HepG2 (cell line): Measurements from ENCODE around the gene LONP1. TPM values are rescaled to one million over a fixed set of nuclear protein-coding genes. Genes with fewer than 3 reads are reported as not detected.

Experiments used
- AGO1 ChIP-seq: fragments of 200-400 bp; formaldehyde crosslinking; IDR thresholded peaks from 2 replicates; pipeline ENCODE4 v1.6.1; 2017; ENCODE audit warnings: mild to moderate bottlenecking, low read depth, low read length, moderate library complexity; ENCODE audit not compliant: poor library complexity, severe bottlenecking
- ARNT2 ChIP-seq: sonication (generic); formaldehyde crosslinking; IDR thresholded peaks from 2 replicates; pipeline ENCODE4 v1.8.0; 2022; ENCODE audit warnings: mild to moderate bottlenecking, low read depth, missing genetic modification reagents, moderate library complexity
- FOXA3 ChIP-seq: IDR thresholded peaks from 2 replicates; pipeline ENCODE4 v1.6.1; 2016; ENCODE audit warnings: missing genetic modification reagents, missing compliant biosample characterization
- FOXJ3 ChIP-seq: sonication (generic); formaldehyde crosslinking; IDR thresholded peaks from 2 replicates; pipeline ENCODE4 v1.4.0; 2020; ENCODE audit warnings: missing genetic modification reagents, mild to moderate bottlenecking, borderline replicate concordance
- HNF4G ChIP-seq, 2 experiments: sonication (generic) in 1 of 2; formaldehyde crosslinking in 1 of 2; IDR thresholded peaks; 2 replicates each; pipeline versions ENCODE4 v1.4.0 to v1.6.1; 2011 to 2020; ENCODE audit warnings: borderline replicate concordance in 2 of 2, low read depth in 2 of 2, mild to moderate bottlenecking in 2 of 2, low read length in 1 of 2, missing genetic modification reagents in 1 of 2, moderate library complexity in 1 of 2
- HNRNPUL1 ChIP-seq: fragments of 200-400 bp; formaldehyde crosslinking; IDR thresholded peaks from 2 replicates; pipeline ENCODE4 v1.6.1; 2017; ENCODE audit warnings: low read depth, mild to moderate bottlenecking, low read length, moderate library complexity
- KLF6 ChIP-seq: IDR thresholded peaks from 2 replicates; pipeline ENCODE4 v1.8.0; 2016; ENCODE audit warnings: missing biosample characterization, missing genetic modification reagents
- MEIS1 ChIP-seq: sonication (generic); formaldehyde crosslinking; IDR thresholded peaks from 2 replicates; pipeline ENCODE4 v1.9.0; 2021; ENCODE audit warnings: mild to moderate bottlenecking, missing genetic modification reagents, moderate library complexity, borderline replicate concordance
- NAIF1 ChIP-seq: sonication (generic); formaldehyde crosslinking; IDR thresholded peaks from 2 replicates; pipeline ENCODE4 v1.5.0; 2020; ENCODE audit warnings: mild to moderate bottlenecking, missing genetic modification reagents, borderline replicate concordance
- NFE2L2 ChIP-seq: fragments of 150-350 bp; IDR thresholded peaks from 2 replicates; pipeline ENCODE4 v1.6.1; 2014; ENCODE audit warnings: low read length
- POLR2A ChIP-seq, 2 experiments: IDR thresholded peaks; 2 replicates each; pipeline ENCODE4 v1.6.1; 2011; ENCODE audit warnings: low read depth in 2 of 2, low read length in 2 of 2, mild to moderate bottlenecking in 1 of 2, moderate library complexity in 1 of 2; ENCODE audit not compliant: insufficient read depth in 1 of 2
- POLR2G ChIP-seq: fragments of 200-400 bp; formaldehyde crosslinking; IDR thresholded peaks from 2 replicates; pipeline ENCODE4 v1.6.1; 2018; ENCODE audit warnings: mild to moderate bottlenecking, low read depth, low read length, moderate library complexity
- SKI ChIP-seq: fragments of 450-650 bp; IDR thresholded peaks from one replicate; pipeline ENCODE4 v1.6.1; 2018; ENCODE audit warnings: mild to moderate bottlenecking; ENCODE audit not compliant: partially characterized antibody
- THAP11 ChIP-seq: IDR thresholded peaks from 2 replicates; pipeline ENCODE4 v1.6.1; 2016; ENCODE audit warnings: missing biosample characterization, missing genetic modification reagents
- ZFP36 ChIP-seq: fragments of 150-350 bp; IDR thresholded peaks from 2 replicates; pipeline ENCODE4 v1.6.1; 2018; ENCODE audit warnings: borderline replicate concordance, low read length, low read depth; ENCODE audit not compliant: partially characterized antibody
- ZFP41 ChIP-seq: sonication (generic); formaldehyde crosslinking; IDR thresholded peaks from 2 replicates; pipeline ENCODE4 v1.4.0; 2020; ENCODE audit warnings: mild to moderate bottlenecking, missing genetic modification reagents, borderline replicate concordance
- ZFY ChIP-seq: sonication (generic); formaldehyde crosslinking; IDR thresholded peaks from 2 replicates; pipeline ENCODE4 v1.4.0; 2020; ENCODE audit warnings: missing genetic modification reagents
- ZNF17 ChIP-seq: sonication (generic); formaldehyde crosslinking; IDR thresholded peaks from 2 replicates; pipeline ENCODE4 v1.5.0; 2020; ENCODE audit warnings: mild to moderate bottlenecking, missing genetic modification reagents
- ZNF232 ChIP-seq: sonication (generic); formaldehyde crosslinking; IDR thresholded peaks from 2 replicates; pipeline ENCODE4 v1.4.0; 2020; ENCODE audit warnings: missing genetic modification reagents, borderline replicate concordance
- ZNF235 ChIP-seq: sonication (generic); formaldehyde crosslinking; IDR thresholded peaks from 2 replicates; pipeline ENCODE4 v1.8.1; 2023; ENCODE audit warnings: mild to moderate bottlenecking, missing genetic modification reagents, borderline replicate concordance
- ZNF564 ChIP-seq: sonication (generic); formaldehyde crosslinking; IDR thresholded peaks from 2 replicates; pipeline ENCODE4 v1.8.1; 2023; ENCODE audit warnings: mild to moderate bottlenecking, missing genetic modification reagents
- ZNF616 ChIP-seq: sonication (generic); formaldehyde crosslinking; IDR thresholded peaks from 2 replicates; pipeline ENCODE4 v1.5.0; 2020; ENCODE audit warnings: low read depth, mild to moderate bottlenecking, missing genetic modification reagents
- ZNF619 ChIP-seq: sonication (generic); formaldehyde crosslinking; IDR thresholded peaks from 2 replicates; pipeline ENCODE4 v1.4.0; 2020; ENCODE audit warnings: mild to moderate bottlenecking, missing genetic modification reagents
- ZNF761 ChIP-seq: sonication (generic); formaldehyde crosslinking; conservative IDR thresholded peaks from 2 replicates; pipeline ENCODE4 v1.4.0; 2020; ENCODE audit warnings: mild to moderate bottlenecking, missing genetic modification reagents
- ZSCAN31 ChIP-seq: sonication (generic); formaldehyde crosslinking; IDR thresholded peaks from 2 replicates; pipeline ENCODE4 v1.5.0; 2020; ENCODE audit warnings: low read depth, mild to moderate bottlenecking, missing genetic modification reagents
- polyA plus RNA-seq, 8 experiments: library from polyadenylated mRNA; depleted of rRNA in 3 of 8; stranded (reverse) in 7 of 8; unstranded in 1 of 8; fragments of >200 nt; fragmentation: Illumina TruSeq in 4 of 8; extraction: Trizol in 4 of 8; gene quantifications; 2 replicates each; pipeline versions ENCODE4 v1.2.1 to v1.2.3, GENCODE V29; 2011 to 2016; ENCODE audit warnings: low read depth in 4 of 8, missing spikeins in 1 of 8, mixed read lengths in 1 of 8; ENCODE audit not compliant: insufficient read depth in 1 of 8
- total RNA-seq, 5 experiments: library from RNA; depleted of rRNA; stranded (reverse); fragments of >200 nt; fragmentation: Illumina TruSeq; extraction: Trizol; gene quantifications; 2 replicates each; pipeline ENCODE4 v1.2.3, GENCODE V29; 2016; ENCODE audit warnings: low read depth in 1 of 5
- TF ChIP-seq, protein P1 (sequence below): sonication (generic); formaldehyde crosslinking; IDR thresholded peaks from 2 replicates; pipeline ENCODE4 v1.9.0; 2022; ENCODE audit warnings: missing genetic modification reagents, mild to moderate bottlenecking, borderline replicate concordance
- TF ChIP-seq, protein P2 (sequence below): sonication (generic); formaldehyde crosslinking; IDR thresholded peaks from 2 replicates; pipeline ENCODE4 v1.8.0; 2022; ENCODE audit warnings: missing genetic modification reagents, mild to moderate bottlenecking, moderate library complexity, borderline replicate concordance

LONP1 gene
- total and polyA plus RNA-seq, 2 of the 13 experiments (the other 11 are each of a cell fraction or from before 2014, with no cell fraction given): 59.5 to 76.8 TPM

DNA sequence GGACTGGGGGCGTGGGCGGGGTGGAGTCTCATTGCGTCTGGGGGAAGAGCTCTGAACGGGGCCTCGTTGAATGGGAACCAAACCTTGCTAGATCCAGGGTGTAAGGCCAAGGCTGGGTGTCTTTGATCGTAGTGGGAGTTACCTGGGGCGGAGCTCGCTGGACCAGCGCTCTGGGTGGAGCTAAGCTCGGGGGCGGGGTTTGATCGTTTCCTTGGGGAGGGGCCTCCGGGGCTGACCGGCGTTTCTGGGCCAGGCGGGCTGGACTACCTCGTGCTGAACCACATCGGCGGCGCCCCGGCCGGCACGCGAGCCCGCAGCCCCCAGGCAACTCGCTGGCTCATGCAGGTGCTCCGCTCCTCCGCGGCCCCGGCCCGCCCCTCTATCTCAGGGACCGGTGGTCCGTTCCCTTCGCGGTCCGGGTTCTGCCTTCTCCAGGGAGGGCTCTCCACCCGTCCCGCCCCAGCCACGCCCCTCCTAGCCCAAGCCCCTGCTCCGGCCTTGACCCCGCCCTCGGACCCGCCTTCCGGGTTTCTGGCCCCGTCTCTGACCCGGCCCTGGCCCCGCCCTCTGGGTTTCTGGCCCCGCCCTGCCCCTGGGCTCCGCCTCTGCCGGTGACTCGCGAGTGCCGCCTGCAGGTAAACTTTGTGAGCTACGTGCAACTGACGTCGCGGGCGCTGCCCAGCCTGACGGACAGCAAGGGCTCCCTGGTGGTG lies 33.1 kb downstream of the LONP1 start (continued):
- TF ChIP-seq SKI: peak; percentile 79
- TF ChIP-seq ZNF761: 0 out of 2 replicates have a peak, but pooled peaks have one; percentile 56
- TF ChIP-seq ZSCAN31 (CRISPR knock-in tag): 0 out of 2 replicates have a peak, but pooled peaks have one; percentile 40
- TF ChIP-seq, protein P1, sequence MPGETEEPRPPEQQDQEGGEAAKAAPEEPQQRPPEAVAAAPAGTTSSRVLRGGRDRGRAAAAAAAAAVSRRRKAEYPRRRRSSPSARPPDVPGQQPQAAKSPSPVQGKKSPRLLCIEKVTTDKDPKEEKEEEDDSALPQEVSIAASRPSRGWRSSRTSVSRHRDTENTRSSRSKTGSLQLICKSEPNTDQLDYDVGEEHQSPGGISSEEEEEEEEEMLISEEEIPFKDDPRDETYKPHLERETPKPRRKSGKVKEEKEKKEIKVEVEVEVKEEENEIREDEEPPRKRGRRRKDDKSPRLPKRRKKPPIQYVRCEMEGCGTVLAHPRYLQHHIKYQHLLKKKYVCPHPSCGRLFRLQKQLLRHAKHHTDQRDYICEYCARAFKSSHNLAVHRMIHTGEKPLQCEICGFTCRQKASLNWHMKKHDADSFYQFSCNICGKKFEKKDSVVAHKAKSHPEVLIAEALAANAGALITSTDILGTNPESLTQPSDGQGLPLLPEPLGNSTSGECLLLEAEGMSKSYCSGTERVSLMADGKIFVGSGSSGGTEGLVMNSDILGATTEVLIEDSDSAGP: no peak; the same call in 1 of the 2 replicates
- peak; percentile 32 to 65; a peak in 2 of 4 replicates for TF ChIP-seq POLR2A (IDR thresholded peaks at IDR 0.05; ENCODE audit: insufficient read depth in 1 of 2, low read depth in 2 of 2, low read length in 2 of 2)
- TF ChIP-seq AGO1: peak; percentile 42
- no peak for TF ChIP-seq ZFP41
- peak; percentile 31; the same call in 1 of the 2 replicates for TF ChIP-seq ZNF616 (CRISPR knock-in tag)
- TF ChIP-seq ZNF564: no peak
- TF ChIP-seq NAIF1 (CRISPR knock-in tag): no peak
- no peak for TF ChIP-seq HNRNPUL1
- peak; percentile 83 for TF ChIP-seq THAP11 (CRISPR knock-in tag)
- TF ChIP-seq ZFP36: peak; percentile 97
- no peak for TF ChIP-seq FOXJ3
- TF ChIP-seq POLR2G: peak; percentile 48; the same call in 1 of the 2 replicates
- TF ChIP-seq NFE2L2: no peak
- TF ChIP-seq FOXA3 (CRISPR knock-in tag): no peak
- TF ChIP-seq, protein P2, sequence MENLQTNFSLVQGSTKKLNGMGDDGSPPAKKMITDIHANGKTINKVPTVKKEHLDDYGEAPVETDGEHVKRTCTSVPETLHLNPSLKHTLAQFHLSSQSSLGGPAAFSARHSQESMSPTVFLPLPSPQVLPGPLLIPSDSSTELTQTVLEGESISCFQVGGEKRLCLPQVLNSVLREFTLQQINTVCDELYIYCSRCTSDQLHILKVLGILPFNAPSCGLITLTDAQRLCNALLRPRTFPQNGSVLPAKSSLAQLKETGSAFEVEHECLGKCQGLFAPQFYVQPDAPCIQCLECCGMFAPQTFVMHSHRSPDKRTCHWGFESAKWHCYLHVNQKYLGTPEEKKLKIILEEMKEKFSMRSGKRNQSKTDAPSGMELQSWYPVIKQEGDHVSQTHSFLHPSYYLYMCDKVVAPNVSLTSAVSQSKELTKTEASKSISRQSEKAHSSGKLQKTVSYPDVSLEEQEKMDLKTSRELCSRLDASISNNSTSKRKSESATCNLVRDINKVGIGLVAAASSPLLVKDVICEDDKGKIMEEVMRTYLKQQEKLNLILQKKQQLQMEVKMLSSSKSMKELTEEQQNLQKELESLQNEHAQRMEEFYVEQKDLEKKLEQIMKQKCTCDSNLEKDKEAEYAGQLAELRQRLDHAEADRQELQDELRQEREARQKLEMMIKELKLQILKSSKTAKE (CRISPR knock-in tag): no peak
- TF ChIP-seq MEIS1: peak; percentile 87; the same call in 1 of the 2 replicates
- TF ChIP-seq KLF6: no peak
- TF ChIP-seq ZNF17: no peak
- TF ChIP-seq ZNF235: no peak
- TF ChIP-seq ZNF619: peak; percentile 81; the same call in 1 of the 2 replicates
- TF ChIP-seq ZFY (CRISPR knock-in tag): peak; percentile 79
- TF ChIP-seq ZNF232: no peak; the same call in 1 of the 2 replicates
- no peak for TF ChIP-seq HNF4G (IDR thresholded peaks at IDR 0.05; ENCODE audit: borderline replicate concordance, low read depth, low read length)
- TF ChIP-seq HNF4G (CRISPR knock-in tag; IDR thresholded peaks at IDR 0.05; ENCODE audit: borderline replicate concordance, low read depth): no peak
- 0 out of 2 replicates have a peak, but pooled peaks have one; percentile 14 for TF ChIP-seq ARNT2 (CRISPR knock-in tag)
